Endothelial cell of umbilical vein (primary cell): Measurements from ENCODE around the gene ZNF774. TPM values are rescaled to one million over a fixed set of nuclear protein-coding genes. Genes with fewer than 3 reads are reported as not detected.
A peak's percentile ranks its signal among the peaks of the same experiment; 100 is the strongest.

Experiments used
- BruUV-seq: library from RNA; stranded (reverse); fragments of 400-500 nt; replicated peaks from 2 replicates; lab custom pipeline; 2021; lab: Mats Ljungman, UMichigan
- CTCF ChIA-PET: fragments of 300-600, 350-600 bp; sonication (Branson Sonifier 250); formaldehyde crosslinking; loops from one replicate; lab custom pipeline; 2021; ENCODE audit warnings: antibody characterized with exemption, inconsistent platforms; lab: Charles Lee
- POLR2A ChIA-PET: fragments of 300-600, 350-600 bp; sonication (Branson Sonifier 250); formaldehyde crosslinking; loops from one replicate; lab custom pipeline; 2021; ENCODE audit warnings: antibody characterized with exemption, inconsistent platforms; lab: Charles Lee
- DNase-seq: peaks from one replicate; pipeline ENCODE4 v3.0.0-alpha.2; 2011; ENCODE audit warnings: low read depth, low spot score
- FAIRE-seq: peaks from 2 replicates; lab custom pipeline; 2011; peaks lifted over from hg19 to GRCh38; lab: Jason Lieb, UNC
- H2AFZ ChIP-seq: 2 replicates; pipeline ENCODE4 v1.6.0; 2012; ENCODE audit warnings: low read depth, low read length, control low read depth, inconsistent platforms
- H3K27ac ChIP-seq: 2 replicates; pipeline ENCODE4 v1.5.1; 2011; ENCODE audit warnings: low read depth, mild to moderate bottlenecking, control low read depth, low read length, moderate library complexity; ENCODE audit not compliant: insufficient read depth
- H3K27me3 ChIP-seq, 2 experiments: 2 replicates each; pipeline versions ENCODE4 v1.6.0 to v1.6.1; 2011; ENCODE audit warnings: low read length in 2 of 2, mixed read lengths in 1 of 2; ENCODE audit not compliant: control insufficient read depth in 2 of 2, insufficient read depth in 2 of 2
- H3K36me3 ChIP-seq, 2 experiments: 2 replicates in 1 of 2; 3 replicates in 1 of 2; pipeline ENCODE4 v1.5.1; 2011; ENCODE audit warnings: low read length in 2 of 2, mild to moderate bottlenecking in 1 of 2, moderate library complexity in 1 of 2; ENCODE audit not compliant: control insufficient read depth in 2 of 2, insufficient read depth in 2 of 2; ENCODE audit errors: extremely low read depth in 1 of 2
- H3K4me1 ChIP-seq: 3 replicates; pipeline ENCODE4 v1.5.1; 2011; ENCODE audit warnings: mild to moderate bottlenecking, low read length; ENCODE audit not compliant: control insufficient read depth, insufficient read depth; ENCODE audit errors: extremely low read depth
- H3K4me2 ChIP-seq: 2 replicates; pipeline ENCODE4 v1.6.1; 2011; ENCODE audit warnings: low read length, control low read depth, mixed read lengths; ENCODE audit not compliant: insufficient read depth
- H3K4me3 ChIP-seq, 3 experiments: fragments of 200-600 bp in 1 of 3; sonication (generic), shearing (Covaris generic) in 1 of 3; replicated peaks in 1 of 3; 2 replicates each; pipeline ENCODE4 v1.5.1; 2011 to 2016; ENCODE audit warnings: control low read depth in 3 of 3, low read length in 3 of 3, mild to moderate bottlenecking in 2 of 3, inconsistent platforms in 1 of 3, low read depth in 1 of 3, moderate library complexity in 1 of 3; ENCODE audit not compliant: insufficient read depth in 1 of 3
- H3K79me2 ChIP-seq: 2 replicates; pipeline ENCODE4 v1.6.0; 2012; ENCODE audit warnings: low read length, inconsistent platforms; ENCODE audit not compliant: control insufficient read depth, insufficient read depth
- H3K9ac ChIP-seq: replicated peaks from 2 replicates; pipeline ENCODE3; 2011; ENCODE audit warnings: low read length, control low read depth; ENCODE audit not compliant: insufficient read depth; ENCODE audit errors: extremely low read depth
- H3K9me1 ChIP-seq: replicated peaks from 3 replicates; pipeline ENCODE4 v1.6.0; 2011; ENCODE audit warnings: mild to moderate bottlenecking, low read length; ENCODE audit not compliant: control insufficient read depth, insufficient read depth; ENCODE audit errors: extremely low read depth
- H3K9me3 ChIP-seq: replicated peaks from 2 replicates; pipeline ENCODE4 v1.5.1; 2012; ENCODE audit warnings: low read length, inconsistent platforms; ENCODE audit not compliant: control insufficient read depth, insufficient read depth
- H4K20me1 ChIP-seq: replicated peaks from 2 replicates; pipeline ENCODE3; 2011; ENCODE audit warnings: mild to moderate bottlenecking, low read length; ENCODE audit not compliant: control insufficient read depth, insufficient read depth; ENCODE audit errors: extremely low read depth
- EZH2 ChIP-seq: IDR thresholded peaks from 2 replicates; pipeline ENCODE4 v1.6.1; 2012; ENCODE audit warnings: borderline replicate concordance, low read depth, mild to moderate bottlenecking, moderate library complexity, low read length, inconsistent platforms; ENCODE audit not compliant: severe bottlenecking
- FOS ChIP-seq: IDR thresholded peaks from 2 replicates; pipeline ENCODE4 v1.6.1; 2011; ENCODE audit warnings: mild to moderate bottlenecking, low read length, moderate library complexity, borderline replicate concordance; ENCODE audit not compliant: insufficient read depth
- GATA2 ChIP-seq: IDR thresholded peaks from 2 replicates; pipeline ENCODE4 v1.7.0; 2011; ENCODE audit warnings: low read depth, mild to moderate bottlenecking, moderate library complexity, mixed read lengths, low read length; ENCODE audit not compliant: insufficient read length, insufficient read depth
- JUN ChIP-seq: IDR thresholded peaks from 2 replicates; pipeline ENCODE4 v1.6.1; 2011; ENCODE audit warnings: borderline replicate concordance, low read depth; ENCODE audit not compliant: insufficient read length, insufficient read depth
- MYC ChIP-seq: IDR thresholded peaks from one replicate; pipeline ENCODE4 v1.6.1; 2011; ENCODE audit warnings: mild to moderate bottlenecking, low read depth, low read length
- POLR2A ChIP-seq: IDR thresholded peaks from 2 replicates; pipeline ENCODE4 v1.6.1; 2012; ENCODE audit warnings: low read depth, mild to moderate bottlenecking, control low read depth, low read length
- POLR2AphosphoS5 ChIP-seq: IDR thresholded peaks from 2 replicates; pipeline ENCODE4 v1.6.1; 2012; ENCODE audit warnings: low read depth, mild to moderate bottlenecking, control low read depth, low read length, moderate library complexity; ENCODE audit not compliant: insufficient read depth
- dilution Hi-C: fragments of 300-500 bp; cut with MboI; formaldehyde crosslinking; loops from one replicate; pipeline ENCODE4 v1.15.0; 2019; ENCODE audit warnings: low sequenced_read_pairs; ENCODE audit not compliant: extremely low pct_ligation_motif_present
- intact Hi-C: fragments of 100-400 bp; cut with micrococcal nuclease; formaldehyde crosslinking; loops from one replicate; pipeline ENCODE4 v1.10.0; 2022
- polyA plus RNA-seq, 4 experiments: library from polyadenylated mRNA; depleted of rRNA in 3 of 4; stranded (reverse) in 3 of 4; unstranded in 1 of 4; fragments of >200 nt; gene quantifications; 2 replicates each; pipeline versions ENCODE4 v1.2.1 to v1.2.3, GENCODE V29; 2011 to 2012; ENCODE audit warnings: missing spikeins in 1 of 4
- total RNA-seq: library from RNA; stranded (reverse); gene quantifications from 2 replicates; pipeline ENCODE4 v1.2.3, GENCODE V29; 2021
- TF ChIP-seq, protein P1 (sequence below), 2 donors: IDR thresholded peaks; 1 replicate in 1 of 2; 2 replicates in 1 of 2; pipeline ENCODE4 v1.5.1; 2011; ENCODE audit warnings: low read length in 2 of 2, mild to moderate bottlenecking in 2 of 2, moderate library complexity in 2 of 2, control low read depth in 1 of 2, inconsistent platforms in 1 of 2, low read depth in 1 of 2; ENCODE audit not compliant: insufficient read depth in 1 of 2; ENCODE audit errors: extremely low read depth in 1 of 2
- TF ChIP-seq, protein P2 (sequence below): IDR thresholded peaks from 2 replicates; pipeline ENCODE4 v1.6.1; 2011; ENCODE audit not compliant: insufficient read depth, insufficient read length

The ZNF774 gene
- total and polyA plus RNA-seq, 2 donors (not counting 3 experiments of a cell fraction or from before 2014, with no cell fraction given): 0.98 to 2.6 TPM

DNA sequence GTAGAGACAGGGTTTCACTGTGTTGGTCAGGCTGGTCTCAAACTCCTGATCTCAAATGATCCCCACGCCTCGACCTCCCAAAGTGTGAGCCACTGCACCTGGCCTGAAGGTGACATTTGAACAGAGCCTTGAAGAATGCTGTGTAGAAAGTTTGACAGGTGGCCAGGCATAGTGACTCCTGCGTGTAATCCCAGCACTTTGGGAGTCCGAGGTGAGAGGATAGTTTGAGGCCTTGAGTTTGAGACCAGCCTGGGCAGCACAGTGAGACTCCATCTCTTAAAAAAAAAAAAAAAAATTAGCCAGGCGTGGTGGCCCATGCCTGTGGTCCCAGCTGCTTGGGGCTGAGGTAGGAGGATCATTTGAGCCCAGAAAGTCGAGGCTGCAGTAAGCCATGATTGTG lies 37.4 kb downstream of the ZNF774 start:
- H3K27ac ChIP-seq: peak overlapping the region; percentile 16
- no peaks in the 10 kb centered on the region for H3K27me3 ChIP-seq
- DNase-seq (no peak), FAIRE-seq (no peak)
- no peaks in the 10 kb centered on the region for H3K9me3 ChIP-seq
- H3K9ac ChIP-seq: peak overlapping the region; percentile 98
- CTCF ChIA-PET: interaction anchor here (1.0 to 2.7 kb wide), 4 partner anchors 27 to 92 kb away, joined by 4 to 34 read pairs (median 13); no protein-coding TSS in a partner anchor
- peaks cover 4 to 5% of the 10 kb centered on the region in 2 experiments for H3K36me3 ChIP-seq
- peak overlapping the region; percentile 84 for H3K4me2 ChIP-seq
- H4K20me1 ChIP-seq: peaks cover 2% of the 10 kb centered on the region
- peaks cover 60% of the 10 kb centered on the region for H3K79me2 ChIP-seq
- no TSS peak for BruUV-seq
- H3K4me1 ChIP-seq: peaks cover 30% of the 10 kb centered on the region
- intact Hi-C loops (loop anchor here (2.0 kb wide), 2 partner anchors 25 to 37 kb away; partner anchors contain the start of gene ZNF774), dilution Hi-C loops (no loop called here)
- peak overlapping the region in 2 of 3 experiments; percentile 74 to 97 for H3K4me3 ChIP-seq
- TF ChIP-seq POLR2A (no peak), GATA2 (no peak), MYC (no peak), POLR2AphosphoS5 (no peak), FOS (no peak), JUN (no peak), EZH2 (no peak)
- TF ChIP-seq, protein P1, sequence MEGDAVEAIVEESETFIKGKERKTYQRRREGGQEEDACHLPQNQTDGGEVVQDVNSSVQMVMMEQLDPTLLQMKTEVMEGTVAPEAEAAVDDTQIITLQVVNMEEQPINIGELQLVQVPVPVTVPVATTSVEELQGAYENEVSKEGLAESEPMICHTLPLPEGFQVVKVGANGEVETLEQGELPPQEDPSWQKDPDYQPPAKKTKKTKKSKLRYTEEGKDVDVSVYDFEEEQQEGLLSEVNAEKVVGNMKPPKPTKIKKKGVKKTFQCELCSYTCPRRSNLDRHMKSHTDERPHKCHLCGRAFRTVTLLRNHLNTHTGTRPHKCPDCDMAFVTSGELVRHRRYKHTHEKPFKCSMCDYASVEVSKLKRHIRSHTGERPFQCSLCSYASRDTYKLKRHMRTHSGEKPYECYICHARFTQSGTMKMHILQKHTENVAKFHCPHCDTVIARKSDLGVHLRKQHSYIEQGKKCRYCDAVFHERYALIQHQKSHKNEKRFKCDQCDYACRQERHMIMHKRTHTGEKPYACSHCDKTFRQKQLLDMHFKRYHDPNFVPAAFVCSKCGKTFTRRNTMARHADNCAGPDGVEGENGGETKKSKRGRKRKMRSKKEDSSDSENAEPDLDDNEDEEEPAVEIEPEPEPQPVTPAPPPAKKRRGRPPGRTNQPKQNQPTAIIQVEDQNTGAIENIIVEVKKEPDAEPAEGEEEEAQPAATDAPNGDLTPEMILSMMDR (IDR thresholded peaks at IDR 0.05; ENCODE audit: extremely low read depth in 1 of 2, insufficient read depth in 1 of 2, low read depth in 1 of 2, low read length in 2 of 2): no peak
- TF ChIP-seq, protein P2, sequence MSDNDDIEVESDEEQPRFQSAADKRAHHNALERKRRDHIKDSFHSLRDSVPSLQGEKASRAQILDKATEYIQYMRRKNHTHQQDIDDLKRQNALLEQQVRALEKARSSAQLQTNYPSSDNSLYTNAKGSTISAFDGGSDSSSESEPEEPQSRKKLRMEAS: no peak
- H3K9me1 ChIP-seq: no peaks in the 10 kb centered on the region
- POLR2A ChIA-PET: no interaction called here
- H2AFZ ChIP-seq: no peak overlapping the region
